Measurements from ENCODE around the gene CNP. TPM values are rescaled to one million over a fixed set of nuclear protein-coding genes. Genes with fewer than 3 reads are reported as not detected.

Gene CNP
- total RNA-seq, 1 donor from 2014 or later = 54.0 TPM

DNA sequence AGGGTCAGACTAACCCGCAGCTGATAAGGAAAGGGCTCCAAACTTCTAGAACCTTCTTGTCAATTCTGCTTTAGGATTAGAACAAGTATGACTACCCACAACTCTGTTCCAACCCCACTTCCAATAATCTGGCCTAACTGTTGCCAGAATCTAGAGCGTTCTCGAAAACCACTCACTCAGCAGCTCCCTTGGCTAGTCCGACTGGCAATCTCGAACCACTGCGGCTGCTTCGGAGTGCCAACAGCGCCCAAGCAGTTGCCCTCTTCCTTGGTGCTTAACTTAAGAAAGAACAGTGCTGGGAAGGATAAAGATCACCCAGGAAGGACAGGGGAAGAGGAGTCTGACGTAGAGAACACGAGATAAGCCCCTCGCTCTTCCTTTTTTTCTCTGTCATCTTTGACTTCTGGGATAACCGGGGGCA is 49.8 kb downstream of the CNP start:
- H3K4me1 ChIP-seq = peaks cover 70% of the 10 kb centered on the region

DNA sequence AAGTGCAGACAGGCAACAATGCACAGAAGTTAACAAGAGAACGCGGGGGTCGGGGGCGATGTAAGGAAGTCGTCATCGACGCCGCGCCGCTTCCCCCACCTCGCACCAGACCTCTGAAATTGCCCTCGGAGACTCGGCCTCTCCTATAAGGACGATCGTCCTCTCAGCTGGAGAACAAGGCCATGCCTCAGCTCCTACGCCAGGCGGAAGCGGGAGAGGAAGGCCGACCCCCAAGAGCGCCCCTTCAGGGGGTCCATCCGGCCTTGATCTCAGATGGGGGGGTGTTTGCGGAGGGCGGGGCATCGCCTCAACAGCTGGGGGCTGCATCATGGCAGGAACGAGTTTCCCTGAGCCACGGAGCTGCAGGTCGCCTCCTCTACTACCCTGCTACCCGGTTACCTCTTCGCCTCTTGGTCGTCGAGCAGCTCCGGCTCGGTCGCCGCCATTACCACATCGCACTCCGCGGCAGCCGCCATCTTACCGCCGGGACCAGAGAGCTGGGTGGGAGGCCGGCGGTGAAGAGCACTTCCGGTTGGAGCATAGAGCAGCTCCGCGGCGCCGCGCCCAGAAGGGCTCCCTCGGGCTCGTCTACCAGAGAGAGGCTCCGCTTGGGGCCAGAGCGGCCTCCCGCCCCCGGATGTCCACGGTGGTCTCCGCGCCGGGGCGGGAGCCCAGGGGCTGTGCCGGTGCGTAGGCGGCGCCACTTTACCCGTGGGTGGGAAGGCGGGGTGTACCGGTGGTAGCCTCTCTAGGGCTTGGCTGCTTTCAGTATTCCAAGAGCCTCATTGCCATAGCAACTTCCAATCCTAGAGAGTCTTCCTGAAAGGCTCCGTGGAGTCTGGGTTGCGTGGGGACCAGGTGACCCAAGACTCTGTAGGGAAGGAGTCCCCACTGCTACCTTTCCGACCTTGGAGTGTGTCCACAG is 50.6 kb downstream of the CNP start, which contains the start of gene DNAJC7:
Gene DNAJC7 (minus strand): TSS at position 499 of the 925 bp plus-strand sequence. CDS start 23 bp downstream, at position 476.
- TF ChIP-seq POLR2AphosphoS5 (IDR thresholded peaks at IDR 0.05; ENCODE audit: insufficient read depth in 1 of 2, low read depth in 1 of 2) (peak; percentile 74 to 93), POLR2A (IDR thresholded peaks at IDR 0.05) (peak in 1 of 2 donors; percentile 45)
- TF ChIP-seq, protein P1, sequence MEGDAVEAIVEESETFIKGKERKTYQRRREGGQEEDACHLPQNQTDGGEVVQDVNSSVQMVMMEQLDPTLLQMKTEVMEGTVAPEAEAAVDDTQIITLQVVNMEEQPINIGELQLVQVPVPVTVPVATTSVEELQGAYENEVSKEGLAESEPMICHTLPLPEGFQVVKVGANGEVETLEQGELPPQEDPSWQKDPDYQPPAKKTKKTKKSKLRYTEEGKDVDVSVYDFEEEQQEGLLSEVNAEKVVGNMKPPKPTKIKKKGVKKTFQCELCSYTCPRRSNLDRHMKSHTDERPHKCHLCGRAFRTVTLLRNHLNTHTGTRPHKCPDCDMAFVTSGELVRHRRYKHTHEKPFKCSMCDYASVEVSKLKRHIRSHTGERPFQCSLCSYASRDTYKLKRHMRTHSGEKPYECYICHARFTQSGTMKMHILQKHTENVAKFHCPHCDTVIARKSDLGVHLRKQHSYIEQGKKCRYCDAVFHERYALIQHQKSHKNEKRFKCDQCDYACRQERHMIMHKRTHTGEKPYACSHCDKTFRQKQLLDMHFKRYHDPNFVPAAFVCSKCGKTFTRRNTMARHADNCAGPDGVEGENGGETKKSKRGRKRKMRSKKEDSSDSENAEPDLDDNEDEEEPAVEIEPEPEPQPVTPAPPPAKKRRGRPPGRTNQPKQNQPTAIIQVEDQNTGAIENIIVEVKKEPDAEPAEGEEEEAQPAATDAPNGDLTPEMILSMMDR (IDR thresholded peaks at IDR 0.05) = peak in 2 of 3 experiments; percentile 15 to 43
- H3K4me1 ChIP-seq = peaks cover 63% of the 10 kb centered on the region

More for the DNA sequence above, 49.8 kb downstream of the CNP start:
- intact Hi-C loops (cut with DNase I) = loop anchor here (5.0 kb wide), 1 partner anchor 49 kb away; the partner anchor contains the start of gene CNP
- Histone ChIP-seq H3K9me3 (no peaks in the 10 kb centered on the region), H3K27me3 (no peaks in the 10 kb centered on the region), H3K4me3 (peak overlapping the region; percentile 77 to 92), H3K36me3 (no peaks in the 10 kb centered on the region), H3K27ac (peak overlapping the region; percentile 91)
- TF ChIP-seq, protein P1 (IDR thresholded peaks at IDR 0.05) = no peak
- TF ChIP-seq POLR2AphosphoS5 (IDR thresholded peaks at IDR 0.05; ENCODE audit: insufficient read depth in 1 of 2, low read depth in 1 of 2) = peak in 1 of 2 donors; percentile 34
- DNase-seq (ENCODE audit: extremely low spot score in 2 of 2) = no peak

DNA sequence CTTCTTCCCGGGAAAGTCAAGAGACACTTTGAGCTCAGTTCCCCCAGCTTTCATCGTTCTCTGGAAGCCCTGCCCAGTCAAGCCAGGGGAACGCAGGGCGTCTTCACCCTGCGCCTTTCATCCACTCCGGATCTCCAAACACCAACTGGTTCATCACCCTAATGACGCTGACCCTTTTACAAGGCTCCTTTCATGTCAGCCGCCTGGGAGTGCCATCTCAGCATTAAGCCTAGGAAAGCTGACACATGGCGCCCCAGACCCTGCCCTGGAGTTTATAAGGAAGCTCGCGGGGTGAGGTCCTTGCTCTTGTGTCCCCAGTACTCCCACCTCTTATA is 51.2 kb downstream of the CNP start:
- no peaks in the 10 kb centered on the region for H3K27me3 ChIP-seq
- peaks cover 57% of the 10 kb centered on the region for H3K4me1 ChIP-seq
- intact Hi-C loops (cut with DNase I) = loop anchor here (5.0 kb wide), 1 partner anchor 51 kb away; the partner anchor contains the start of gene CNP
- H3K9me3 ChIP-seq = no peaks in the 10 kb centered on the region
- H3K36me3 ChIP-seq = peaks cover 0 to 13% of the 10 kb centered on the region in 2 donors
- H3K4me3 ChIP-seq = peak overlapping the region; percentile 77 to 92
- no peak for DNase-seq (ENCODE audit: extremely low spot score in 2 of 2)
- TF ChIP-seq POLR2AphosphoS5 (IDR thresholded peaks at IDR 0.05; ENCODE audit: insufficient read depth in 1 of 2, low read depth in 1 of 2) (no peak), POLR2A (IDR thresholded peaks at IDR 0.05) (no peak)
- TF ChIP-seq, protein P1 (IDR thresholded peaks at IDR 0.05) = no peak
- H3K27ac ChIP-seq = peak overlapping the region; percentile 91

More for the DNA sequence above, 50.6 kb downstream of the CNP start, which contains the start of gene DNAJC7:
- peak within 1 kb of the TSS; percentile 91 for H3K27ac ChIP-seq
- H3K9me3 ChIP-seq = no peaks in the 10 kb centered on the region
- H3K4me3 ChIP-seq = peak within 1 kb of the TSS; percentile 77 to 92
- no peak for DNase-seq (ENCODE audit: extremely low spot score in 2 of 2)
- intact Hi-C loops (cut with DNase I) = loop anchor here (5.0 kb wide), 1 partner anchor 50 kb away; the partner anchor contains the start of gene CNP
- H3K36me3 ChIP-seq = peaks cover 0 to 6% of the 10 kb centered on the region in 2 donors
- H3K27me3 ChIP-seq = no peaks in the 10 kb centered on the region

DNA sequence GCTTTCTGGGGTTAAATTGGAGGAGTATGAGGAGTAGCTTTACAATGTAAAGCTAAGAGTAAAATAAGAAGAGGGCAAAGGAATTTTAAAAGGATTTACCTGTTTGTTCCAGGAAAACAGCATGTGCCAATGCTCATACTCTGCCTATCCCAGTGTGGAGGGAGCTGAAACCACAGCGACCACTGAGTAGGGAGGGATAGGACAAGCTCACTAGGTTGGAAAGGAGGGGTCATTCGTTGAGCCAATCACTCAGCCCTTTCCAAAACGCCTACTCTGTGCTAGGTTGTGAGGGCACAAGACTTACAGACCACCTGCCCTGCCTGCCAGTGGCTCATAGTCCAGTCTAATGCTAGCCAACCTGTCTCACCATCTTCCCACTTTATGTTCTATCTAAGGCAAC is 51.7 kb downstream of the CNP start:
- intact Hi-C loops (cut with DNase I) = loop anchor here (5.0 kb wide), 1 partner anchor 51 kb away; the partner anchor contains the start of gene CNP
- peaks cover 52% of the 10 kb centered on the region for H3K4me1 ChIP-seq

More for the DNA sequence above, 51.7 kb downstream of the CNP start:
- H3K4me3 ChIP-seq = peak overlapping the region; percentile 77 to 92
- H3K36me3 ChIP-seq = peaks cover 0 to 17% of the 10 kb centered on the region in 2 donors
- H3K9me3 ChIP-seq = no peaks in the 10 kb centered on the region
- no peaks in the 10 kb centered on the region for H3K27me3 ChIP-seq
- TF ChIP-seq, protein P1 (IDR thresholded peaks at IDR 0.05) = no peak
- TF ChIP-seq POLR2A (IDR thresholded peaks at IDR 0.05) (no peak), POLR2AphosphoS5 (IDR thresholded peaks at IDR 0.05; ENCODE audit: insufficient read depth in 1 of 2, low read depth in 1 of 2) (no peak)
- DNase-seq (ENCODE audit: extremely low spot score in 2 of 2) = no peak
- H3K27ac ChIP-seq = peak overlapping the region; percentile 91

Data from vagina (tissue), 2 donors.